ENCODE data around the gene GNAL.

The GNAL gene

DNA sequence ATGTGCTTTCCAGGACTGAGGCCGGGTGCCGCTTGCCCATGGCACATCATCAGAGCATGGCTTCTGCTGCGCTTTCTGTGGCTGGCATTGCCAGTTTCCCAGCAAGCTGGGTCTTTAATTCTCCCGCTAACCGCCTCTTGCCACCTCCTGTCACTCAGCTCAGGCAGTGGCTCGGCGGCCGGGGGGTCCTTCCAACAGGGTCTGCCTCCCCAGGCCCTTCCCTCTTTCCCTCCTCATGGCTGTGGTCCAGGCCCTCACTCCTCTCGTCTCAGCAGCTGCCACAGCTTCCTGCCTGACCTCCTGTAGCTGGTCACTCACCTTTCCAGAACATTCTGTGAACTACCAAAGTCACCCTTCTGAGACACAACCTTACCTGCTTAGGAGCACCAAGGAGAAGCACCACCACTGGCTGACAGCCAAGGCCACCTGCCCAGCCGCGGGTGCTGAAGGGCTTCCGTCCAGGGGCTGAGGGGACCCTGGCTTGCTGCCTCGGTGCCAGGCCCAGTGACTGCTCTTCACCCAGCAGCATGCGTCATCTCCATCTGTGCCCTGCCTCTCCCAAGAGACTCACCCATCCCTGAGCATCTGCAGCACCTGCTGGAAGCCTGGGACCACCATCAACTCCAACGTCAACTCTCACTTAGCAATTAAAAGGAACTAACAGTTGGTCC lies 184.7 kb downstream of the GNAL start:
- DNase-seq (ENCODE audit: low read depth in 1 of 2, low spot score in 1 of 2), result no peak
- in situ Hi-C loops (cut with HindIII; ENCODE audit: low pct_unique_long_range_greater_than_20kb, low sequenced_read_pairs), result no loop called here
- no peak for TF ChIP-seq JUND (IDR thresholded peaks at IDR 0.05; ENCODE audit: low read depth)

DNA sequence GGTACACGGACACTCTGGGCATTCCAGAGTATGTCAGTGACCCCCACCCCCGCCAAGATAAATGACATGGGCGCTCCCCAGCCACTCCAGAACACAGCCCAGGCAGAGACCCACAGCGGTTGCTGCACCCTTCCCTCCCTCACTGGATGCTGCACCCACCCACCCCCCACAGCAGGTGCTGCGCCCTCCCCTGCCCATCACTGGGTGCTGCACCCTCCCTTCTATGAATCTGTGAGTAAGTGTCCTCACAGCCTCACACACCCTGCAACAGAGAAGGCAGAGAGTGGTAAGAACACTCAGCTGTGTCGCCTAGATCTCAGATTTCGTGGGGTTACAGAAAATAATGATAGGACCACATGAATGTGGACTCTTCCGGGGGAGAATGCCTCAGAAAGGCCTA lies 185.6 kb downstream of the GNAL start:
- no peak for TF ChIP-seq JUND (IDR thresholded peaks at IDR 0.05; ENCODE audit: low read depth)
- in situ Hi-C loops (cut with HindIII; ENCODE audit: low pct_unique_long_range_greater_than_20kb, low sequenced_read_pairs), result no loop called here
- no peak for DNase-seq (ENCODE audit: low read depth in 1 of 2, low spot score in 1 of 2)

DNA sequence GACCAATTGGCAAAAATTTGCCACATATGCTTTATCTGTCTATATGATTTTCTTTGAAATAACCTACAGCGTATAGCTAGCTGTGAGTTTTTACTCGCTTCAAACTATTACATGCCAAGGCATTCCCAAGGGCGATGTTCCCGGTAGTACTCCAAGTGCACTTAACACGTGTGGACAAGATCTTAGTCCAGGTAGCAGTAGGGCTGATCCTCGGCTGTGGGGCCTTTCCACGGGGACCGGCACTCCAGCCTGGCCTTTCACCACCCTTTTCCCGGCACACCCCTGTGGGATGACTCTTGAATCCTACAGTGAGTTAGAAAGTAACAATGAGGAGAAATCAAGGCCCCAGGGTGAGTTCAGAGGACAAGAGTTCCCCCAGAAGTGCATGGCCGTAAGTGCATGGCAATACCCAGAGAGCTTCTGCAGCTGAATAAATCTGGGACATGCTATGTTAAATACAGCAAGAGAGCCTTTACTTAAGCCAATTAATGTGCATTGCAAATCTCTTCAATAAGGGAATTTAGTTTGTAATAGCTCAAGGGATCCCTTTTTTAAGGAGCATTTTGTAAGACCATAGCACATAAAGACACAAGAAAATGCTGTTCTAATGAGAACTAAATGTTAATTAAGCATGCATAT lies 188.6 kb downstream of the GNAL start:
- no peak for TF ChIP-seq JUND (IDR thresholded peaks at IDR 0.05; ENCODE audit: low read depth)
- no peak for DNase-seq (ENCODE audit: low read depth in 1 of 2, low spot score in 1 of 2)
- in situ Hi-C loops (cut with HindIII; ENCODE audit: low pct_unique_long_range_greater_than_20kb, low sequenced_read_pairs), result no loop called here

DNA sequence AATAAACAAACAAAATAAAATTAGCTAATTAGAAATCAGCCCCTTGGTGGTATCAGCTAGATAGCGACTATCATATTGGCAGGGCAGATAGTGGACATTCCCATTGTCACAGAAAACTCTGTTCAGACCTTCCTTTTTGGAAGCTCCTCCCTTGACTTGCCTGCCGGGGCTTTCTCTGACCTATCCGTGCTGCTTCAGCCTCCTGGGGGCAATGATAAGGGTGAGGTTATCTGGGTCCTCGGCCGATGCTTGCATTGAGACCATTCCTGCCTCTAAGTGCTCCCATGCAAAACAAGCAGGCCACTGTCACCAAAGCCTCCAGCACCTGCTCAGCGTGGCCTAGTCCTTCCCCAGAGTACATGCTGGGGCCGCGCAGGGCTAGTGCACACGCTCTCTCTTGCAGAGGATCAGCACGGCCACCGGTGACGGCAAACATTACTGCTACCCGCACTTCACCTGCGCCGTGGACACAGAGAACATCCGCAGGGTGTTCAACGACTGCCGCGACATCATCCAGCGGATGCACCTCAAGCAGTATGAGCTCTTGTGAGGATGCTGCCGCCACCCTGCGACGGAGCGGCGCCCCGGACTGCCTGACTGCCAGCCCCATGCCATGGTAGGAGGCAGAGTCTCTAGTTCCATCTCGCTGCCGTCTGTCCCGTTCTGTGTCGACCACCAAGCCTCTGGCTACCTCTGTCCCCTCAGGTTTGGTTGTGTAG lies 191.7 kb downstream of the GNAL start:
- no peak for DNase-seq (ENCODE audit: low read depth in 1 of 2, low spot score in 1 of 2)
- in situ Hi-C loops (cut with HindIII; ENCODE audit: low pct_unique_long_range_greater_than_20kb, low sequenced_read_pairs), result no loop called here
- no peak for TF ChIP-seq JUND (IDR thresholded peaks at IDR 0.05; ENCODE audit: low read depth)

DNA sequence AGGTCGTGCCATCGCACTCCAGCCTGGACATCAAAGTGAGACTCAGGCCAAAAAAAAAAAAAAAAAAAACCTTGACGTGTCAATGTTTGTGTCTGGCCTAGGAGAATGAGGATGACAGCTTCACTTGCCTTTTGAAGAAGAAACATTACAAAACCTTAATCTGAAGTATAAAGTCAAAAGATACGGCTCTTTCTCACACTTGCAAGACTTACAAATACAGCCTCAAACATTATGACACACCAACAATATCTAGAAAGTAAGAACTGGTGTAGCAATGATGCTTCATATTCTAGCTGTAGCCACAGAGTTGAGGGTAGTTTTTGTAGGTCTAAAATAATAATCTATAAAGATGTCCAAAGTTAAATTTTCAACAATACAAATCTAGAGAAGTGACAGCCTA lies 193.6 kb downstream of the GNAL start:
- DNase-seq (ENCODE audit: low read depth in 1 of 2, low spot score in 1 of 2), result no peak
- no peak for TF ChIP-seq JUND (IDR thresholded peaks at IDR 0.05; ENCODE audit: low read depth)
- in situ Hi-C loops (cut with HindIII; ENCODE audit: low pct_unique_long_range_greater_than_20kb, low sequenced_read_pairs), result no loop called here

DNA sequence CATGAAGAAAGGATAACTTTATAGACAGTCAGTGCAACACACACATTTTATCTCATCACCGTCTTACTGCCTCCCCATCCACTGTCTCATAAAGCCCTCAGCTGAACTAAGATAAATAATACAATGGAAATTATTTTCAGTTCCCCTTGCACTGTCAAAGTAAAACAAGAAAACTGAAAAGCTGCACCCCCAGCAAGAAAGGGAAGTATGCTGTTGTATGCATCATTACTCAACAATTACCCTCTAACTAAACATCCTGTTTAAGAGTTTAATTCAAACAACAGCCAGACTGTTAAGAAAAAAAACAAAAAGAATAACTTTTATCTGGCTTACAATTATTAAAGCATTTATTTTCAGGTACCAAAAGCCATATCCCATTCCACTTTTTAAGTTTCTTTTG lies 194.1 kb downstream of the GNAL start:
- no peak for TF ChIP-seq JUND (IDR thresholded peaks at IDR 0.05; ENCODE audit: low read depth)
- no peak for DNase-seq (ENCODE audit: low read depth in 1 of 2, low spot score in 1 of 2)
- in situ Hi-C loops (cut with HindIII; ENCODE audit: low pct_unique_long_range_greater_than_20kb, low sequenced_read_pairs), result no loop called here

DNA sequence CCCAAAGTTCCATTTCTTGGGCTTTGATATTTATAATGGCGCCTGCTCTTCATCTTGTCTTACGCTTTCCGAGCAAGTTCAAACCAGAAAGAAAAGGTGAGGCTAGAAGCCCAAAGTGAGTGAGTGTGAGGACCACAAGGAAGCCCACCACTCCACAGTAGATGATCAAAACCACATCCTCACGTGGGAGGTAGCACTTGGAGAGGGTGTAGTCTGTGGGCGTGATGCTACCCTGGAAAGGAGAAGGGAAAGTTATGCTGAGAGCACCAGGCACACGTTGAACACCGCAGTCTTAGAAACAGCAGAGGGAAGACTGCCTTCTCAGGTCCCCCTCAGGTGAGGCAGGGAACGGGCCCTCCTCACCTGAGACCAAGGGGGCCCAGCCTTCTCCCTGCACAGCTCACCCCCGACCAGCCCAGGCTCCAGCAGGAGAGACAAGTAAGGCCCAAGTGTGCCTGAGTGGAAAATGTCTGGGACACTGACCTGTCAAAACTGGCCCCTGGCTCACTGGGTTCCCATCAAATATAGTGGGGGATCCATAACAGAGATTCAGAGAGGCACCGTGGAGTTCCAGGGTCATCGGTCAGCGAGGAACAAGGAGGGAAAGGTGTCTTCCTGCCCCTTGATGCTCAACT lies 195.4 kb downstream of the GNAL start:
- DNase-seq (ENCODE audit: low read depth in 1 of 2, low spot score in 1 of 2), result no peak
- no peak for TF ChIP-seq JUND (IDR thresholded peaks at IDR 0.05; ENCODE audit: low read depth)
- in situ Hi-C loops (cut with HindIII; ENCODE audit: low pct_unique_long_range_greater_than_20kb, low sequenced_read_pairs), result no loop called here

DNA sequence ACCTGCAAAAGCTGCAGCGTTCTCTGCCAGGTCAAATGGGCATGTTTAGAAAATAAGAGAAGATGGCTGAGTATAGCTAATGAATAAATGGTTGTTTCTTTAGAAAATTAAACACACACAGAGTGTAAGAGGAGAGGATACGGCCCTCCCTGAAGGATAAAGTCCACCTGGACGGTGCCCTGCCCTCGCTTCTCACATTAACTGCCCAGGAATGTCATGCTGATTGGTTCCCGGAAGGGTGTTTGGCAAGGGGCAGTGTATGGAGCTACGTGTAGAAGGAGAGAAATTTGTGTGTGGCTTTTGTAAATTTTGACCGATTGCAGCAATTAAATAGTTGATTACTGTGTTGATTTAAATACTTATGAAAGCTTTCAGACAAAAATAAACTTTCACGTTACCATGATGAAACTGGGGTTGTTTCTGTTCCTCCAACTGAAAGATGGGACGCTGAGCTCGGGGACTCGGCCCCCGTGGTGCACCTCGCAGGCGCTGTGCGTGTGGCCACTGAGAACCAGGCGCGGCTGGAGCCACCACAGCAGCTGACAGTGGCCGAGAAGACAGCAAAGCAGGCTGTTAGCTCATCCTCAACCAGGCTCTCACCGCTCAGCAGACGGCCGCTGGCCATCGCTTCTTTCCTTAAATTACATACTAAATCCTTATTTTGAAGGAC lies 196.3 kb downstream of the GNAL start:
- in situ Hi-C loops (cut with HindIII; ENCODE audit: low pct_unique_long_range_greater_than_20kb, low sequenced_read_pairs), result no loop called here
- DNase-seq (ENCODE audit: low read depth in 1 of 2, low spot score in 1 of 2), result no peak
- no peak for TF ChIP-seq JUND (IDR thresholded peaks at IDR 0.05; ENCODE audit: low read depth)

DNA sequence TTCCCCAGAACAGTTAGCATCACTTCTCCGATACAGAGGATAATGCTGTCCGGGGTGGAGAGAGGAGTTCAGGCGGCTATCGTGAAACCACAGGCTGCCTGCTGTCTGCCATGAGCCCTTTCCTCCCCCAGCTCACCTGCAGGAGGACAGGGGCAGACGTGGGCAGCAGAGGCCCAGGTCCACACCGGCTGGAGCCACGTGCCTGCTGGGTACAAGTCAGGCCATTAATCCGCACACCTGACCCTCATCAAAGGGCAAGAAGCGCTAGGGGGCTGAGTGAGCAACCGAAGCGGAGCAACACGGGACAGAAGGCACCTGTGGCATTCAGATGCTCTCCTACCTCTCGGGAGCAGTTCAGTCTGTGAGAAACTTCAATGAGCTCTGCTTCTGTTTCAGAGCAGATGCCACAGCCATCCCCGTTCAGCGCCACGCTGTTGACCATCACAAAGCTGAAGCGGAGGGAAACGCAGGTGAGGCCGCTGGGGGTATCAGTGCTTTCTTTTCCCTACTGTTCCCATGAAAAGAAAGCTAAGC lies 197.6 kb downstream of the GNAL start:
- no peak for TF ChIP-seq JUND (IDR thresholded peaks at IDR 0.05; ENCODE audit: low read depth)
- no peak for DNase-seq (ENCODE audit: low read depth in 1 of 2, low spot score in 1 of 2)
- in situ Hi-C loops (cut with HindIII; ENCODE audit: low pct_unique_long_range_greater_than_20kb, low sequenced_read_pairs), result no loop called here

DNA sequence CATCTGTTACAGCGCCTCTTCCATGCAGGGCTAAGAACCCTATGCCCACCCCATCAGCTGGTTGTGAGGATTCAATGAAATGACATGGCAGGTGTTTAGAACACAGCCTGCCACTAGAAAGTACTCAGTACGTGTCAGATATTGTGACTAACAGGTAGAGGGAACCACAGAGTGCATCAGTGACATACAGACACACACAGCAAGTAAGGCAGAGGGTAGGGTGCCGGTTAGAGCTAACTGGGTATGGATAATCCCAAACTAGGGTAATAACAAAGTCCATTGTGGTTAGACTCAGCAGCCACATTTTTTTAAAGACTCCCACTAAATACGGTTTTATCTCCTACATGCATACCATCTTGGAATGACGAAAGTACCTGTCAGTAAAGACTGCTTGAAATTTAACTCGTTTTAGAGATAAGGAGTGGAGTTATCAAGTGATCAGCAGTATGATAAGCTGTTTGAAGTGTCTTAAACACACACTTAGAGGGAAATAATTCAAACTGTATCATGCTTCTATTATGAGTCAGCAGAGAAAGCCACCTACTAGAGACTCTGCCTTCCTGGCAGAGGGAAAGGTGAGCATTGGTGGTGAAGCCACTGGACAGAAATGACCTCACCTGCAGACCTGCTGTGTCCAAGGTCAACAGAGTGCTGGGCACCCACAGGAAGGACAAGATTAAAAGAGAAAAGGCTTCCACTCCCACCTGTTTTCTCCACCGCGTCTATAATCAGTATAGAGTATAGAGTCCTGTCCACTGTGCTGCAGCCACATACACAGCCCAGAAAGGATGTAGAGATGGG lies 198.5 kb downstream of the GNAL start:
- in situ Hi-C loops (cut with HindIII; ENCODE audit: low pct_unique_long_range_greater_than_20kb, low sequenced_read_pairs), result no loop called here
- no peak for DNase-seq (ENCODE audit: low read depth in 1 of 2, low spot score in 1 of 2)
- TF ChIP-seq JUND (IDR thresholded peaks at IDR 0.05; ENCODE audit: low read depth), result no peak

DNA sequence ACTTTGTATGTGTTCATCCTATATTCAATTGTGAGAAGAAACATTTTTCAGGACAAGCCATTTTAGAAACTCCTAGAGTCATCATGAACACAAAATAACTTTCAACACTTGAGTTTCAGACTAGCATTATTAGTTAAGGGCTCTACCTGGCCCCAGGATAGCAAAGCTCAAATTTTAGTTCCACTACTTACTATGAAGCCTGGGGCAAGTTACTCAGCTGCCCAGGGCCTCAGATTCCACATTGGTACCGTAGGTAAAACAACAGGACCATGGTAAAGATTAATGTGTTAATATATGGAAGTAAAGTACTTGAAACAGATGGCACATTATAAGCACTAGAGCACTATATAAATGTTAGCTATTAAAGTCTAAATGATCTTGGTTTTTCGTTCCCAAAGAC lies 199.7 kb downstream of the GNAL start:
- no peak for DNase-seq (ENCODE audit: low read depth in 1 of 2, low spot score in 1 of 2)
- in situ Hi-C loops (cut with HindIII; ENCODE audit: low pct_unique_long_range_greater_than_20kb, low sequenced_read_pairs), result no loop called here
- TF ChIP-seq JUND (IDR thresholded peaks at IDR 0.05; ENCODE audit: low read depth), result no peak

DNA sequence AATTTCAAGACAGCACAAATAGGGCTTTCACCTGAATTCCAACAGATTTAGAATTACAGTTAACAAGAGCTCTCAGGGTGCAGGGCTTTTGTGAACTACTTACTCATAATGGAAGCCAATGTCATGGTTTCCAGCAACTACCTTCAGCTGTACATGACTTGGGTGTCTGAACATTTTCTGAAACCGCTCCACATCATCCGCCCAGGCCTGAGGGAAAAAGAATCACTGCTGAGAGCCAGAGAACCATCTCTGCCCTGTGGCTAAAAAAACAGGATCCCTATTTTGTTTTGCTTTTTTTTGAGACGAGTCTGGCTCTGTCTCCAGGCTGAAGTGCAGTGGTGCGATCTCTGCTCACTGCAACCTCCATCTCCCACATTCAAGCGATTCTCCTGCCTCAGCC lies 200.2 kb downstream of the GNAL start:
- in situ Hi-C loops (cut with HindIII; ENCODE audit: low pct_unique_long_range_greater_than_20kb, low sequenced_read_pairs), result no loop called here
- no peak for TF ChIP-seq JUND (IDR thresholded peaks at IDR 0.05; ENCODE audit: low read depth)
- DNase-seq (ENCODE audit: low read depth in 1 of 2, low spot score in 1 of 2), result no peak

Data from T47D (cell line).